ENCODE data around the gene MOB3B. TPM values are rescaled to one million over a fixed set of nuclear protein-coding genes. Genes with fewer than 3 reads are reported as not detected.
A peak's percentile ranks its signal among the peaks of the same experiment; 100 is the strongest.

Gene MOB3B
- total and polyA plus RNA-seq, 2 donors (not counting 1 experiment from before 2014, with no cell fraction given) = under 0.01 to 0.15 TPM

DNA sequence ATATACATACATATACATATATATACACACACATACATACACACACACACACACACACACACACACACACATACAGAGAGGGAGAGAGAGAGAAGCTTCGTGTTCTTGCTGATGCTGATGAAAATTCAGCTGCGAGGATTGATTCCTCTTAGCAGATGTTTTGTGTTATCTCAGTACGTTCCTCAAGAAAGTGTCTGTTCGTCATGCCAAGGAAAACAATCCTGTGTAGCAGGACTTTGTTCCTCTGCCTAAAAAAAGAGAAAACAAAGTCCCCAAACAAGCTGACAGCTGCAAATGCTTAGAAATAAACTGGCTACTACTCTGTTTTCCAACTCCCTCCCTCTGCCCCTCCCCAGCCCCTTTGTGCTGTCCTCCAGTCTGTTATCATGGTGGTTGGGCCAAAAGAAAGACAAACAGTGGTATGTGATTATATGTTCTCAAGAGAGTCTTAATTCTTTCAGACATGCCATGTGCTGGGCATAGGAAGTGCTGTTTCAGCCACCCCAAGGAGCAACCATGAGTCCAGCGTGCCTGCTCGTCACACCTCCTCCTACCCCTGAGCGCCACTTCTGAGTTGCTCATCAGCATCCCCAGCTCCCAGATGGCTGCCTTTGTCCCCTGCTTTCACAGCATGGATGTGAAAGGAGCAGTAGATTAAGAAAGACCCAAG is 161.2 kb downstream of the MOB3B start:
- TF ChIP-seq, protein P1, sequence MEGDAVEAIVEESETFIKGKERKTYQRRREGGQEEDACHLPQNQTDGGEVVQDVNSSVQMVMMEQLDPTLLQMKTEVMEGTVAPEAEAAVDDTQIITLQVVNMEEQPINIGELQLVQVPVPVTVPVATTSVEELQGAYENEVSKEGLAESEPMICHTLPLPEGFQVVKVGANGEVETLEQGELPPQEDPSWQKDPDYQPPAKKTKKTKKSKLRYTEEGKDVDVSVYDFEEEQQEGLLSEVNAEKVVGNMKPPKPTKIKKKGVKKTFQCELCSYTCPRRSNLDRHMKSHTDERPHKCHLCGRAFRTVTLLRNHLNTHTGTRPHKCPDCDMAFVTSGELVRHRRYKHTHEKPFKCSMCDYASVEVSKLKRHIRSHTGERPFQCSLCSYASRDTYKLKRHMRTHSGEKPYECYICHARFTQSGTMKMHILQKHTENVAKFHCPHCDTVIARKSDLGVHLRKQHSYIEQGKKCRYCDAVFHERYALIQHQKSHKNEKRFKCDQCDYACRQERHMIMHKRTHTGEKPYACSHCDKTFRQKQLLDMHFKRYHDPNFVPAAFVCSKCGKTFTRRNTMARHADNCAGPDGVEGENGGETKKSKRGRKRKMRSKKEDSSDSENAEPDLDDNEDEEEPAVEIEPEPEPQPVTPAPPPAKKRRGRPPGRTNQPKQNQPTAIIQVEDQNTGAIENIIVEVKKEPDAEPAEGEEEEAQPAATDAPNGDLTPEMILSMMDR (conservative IDR thresholded peaks at IDR 0.05 in 1 of 2, IDR thresholded peaks at IDR 0.05 in 1 of 2; ENCODE audit: low read depth in 1 of 2, low read length in 2 of 2) = no peak
- TF ChIP-seq EZH2 (IDR thresholded peaks at IDR 0.05; ENCODE audit: low read length, missing control alignments) = no peak
- Histone ChIP-seq H3K27ac (ENCODE audit: insufficient read depth, low read length) (no peak overlapping the region), H3K9me3 (ENCODE audit: control insufficient read depth, insufficient read depth, low read depth, low read length) (no peaks in the 10 kb centered on the region), H3K4me1 (ENCODE audit: control insufficient read depth, extremely low read depth, insufficient read depth, low read length) (no peaks in the 10 kb centered on the region), H3K4me2 (ENCODE audit: extremely low read depth, insufficient read depth, low read length) (no peak overlapping the region), H3K4me3 (replicated peaks in 1 of 4; ENCODE audit: control extremely low read depth in 1 of 4, insufficient read depth in 1 of 4, low read depth in 3 of 4, low read length in 4 of 4) (no peak overlapping the region), H3K79me2 (ENCODE audit: control insufficient read depth, insufficient read depth, low read length) (no peaks in the 10 kb centered on the region), H2AFZ (ENCODE audit: low read length) (no peak overlapping the region), H3K9ac (ENCODE audit: insufficient read depth, low read length) (no peak overlapping the region), H3K27me3 (ENCODE audit: control insufficient read depth, insufficient read depth, low read length) (no peaks in the 10 kb centered on the region), H3K36me3 (ENCODE audit: control insufficient read depth, insufficient read depth, low read length) (no peaks in the 10 kb centered on the region), H4K20me1 (ENCODE audit: control insufficient read depth, extremely low read depth, insufficient read depth, low read length) (no peaks in the 10 kb centered on the region)
- peak in 1 of 2 donors; percentile 77 for DNase-seq (ENCODE audit: low read depth in 2 of 2)

DNA sequence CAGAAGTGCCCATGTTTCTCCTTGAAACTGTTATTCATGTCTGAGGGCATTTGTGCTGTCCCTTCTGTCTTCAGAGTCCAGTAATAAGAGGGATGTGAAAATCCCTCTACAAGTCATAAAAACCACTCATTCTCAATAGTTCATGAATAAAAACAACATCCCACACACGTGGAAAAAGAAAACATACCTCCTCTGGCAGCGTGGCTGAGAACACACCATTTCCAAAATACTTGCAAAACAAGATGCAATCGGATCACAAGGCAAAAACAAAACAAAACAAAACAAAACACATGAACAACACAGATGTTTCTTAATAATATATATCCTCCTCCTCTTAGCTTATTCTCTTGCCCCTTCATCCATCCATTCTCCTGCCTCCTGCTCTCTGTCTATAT is 161.7 kb downstream of the MOB3B start:
- no peak for TF ChIP-seq EZH2 (IDR thresholded peaks at IDR 0.05; ENCODE audit: low read length, missing control alignments)
- TF ChIP-seq, protein P1 (conservative IDR thresholded peaks at IDR 0.05 in 1 of 2, IDR thresholded peaks at IDR 0.05 in 1 of 2; ENCODE audit: low read depth in 1 of 2, low read length in 2 of 2) = no peak
- no peak for DNase-seq (ENCODE audit: low read depth in 2 of 2)
- no peak overlapping the region for H3K4me2 ChIP-seq (ENCODE audit: extremely low read depth, insufficient read depth, low read length)
- H3K79me2 ChIP-seq (ENCODE audit: control insufficient read depth, insufficient read depth, low read length) = no peaks in the 10 kb centered on the region
- no peaks in the 10 kb centered on the region for H3K36me3 ChIP-seq (ENCODE audit: control insufficient read depth, insufficient read depth, low read length)
- no peaks in the 10 kb centered on the region for H3K27me3 ChIP-seq (ENCODE audit: control insufficient read depth, insufficient read depth, low read length)
- H3K27ac ChIP-seq (ENCODE audit: insufficient read depth, low read length) = no peak overlapping the region
- no peak overlapping the region for H3K4me3 ChIP-seq (replicated peaks in 1 of 4; ENCODE audit: control extremely low read depth in 1 of 4, insufficient read depth in 1 of 4, low read depth in 3 of 4, low read length in 4 of 4)
- no peaks in the 10 kb centered on the region for H3K4me1 ChIP-seq (ENCODE audit: control insufficient read depth, extremely low read depth, insufficient read depth, low read length)
- no peaks in the 10 kb centered on the region for H4K20me1 ChIP-seq (ENCODE audit: control insufficient read depth, extremely low read depth, insufficient read depth, low read length)
- no peak overlapping the region for H2AFZ ChIP-seq (ENCODE audit: low read length)
- H3K9me3 ChIP-seq (ENCODE audit: control insufficient read depth, insufficient read depth, low read depth, low read length) = no peaks in the 10 kb centered on the region
- H3K9ac ChIP-seq (ENCODE audit: insufficient read depth, low read length) = no peak overlapping the region

DNA sequence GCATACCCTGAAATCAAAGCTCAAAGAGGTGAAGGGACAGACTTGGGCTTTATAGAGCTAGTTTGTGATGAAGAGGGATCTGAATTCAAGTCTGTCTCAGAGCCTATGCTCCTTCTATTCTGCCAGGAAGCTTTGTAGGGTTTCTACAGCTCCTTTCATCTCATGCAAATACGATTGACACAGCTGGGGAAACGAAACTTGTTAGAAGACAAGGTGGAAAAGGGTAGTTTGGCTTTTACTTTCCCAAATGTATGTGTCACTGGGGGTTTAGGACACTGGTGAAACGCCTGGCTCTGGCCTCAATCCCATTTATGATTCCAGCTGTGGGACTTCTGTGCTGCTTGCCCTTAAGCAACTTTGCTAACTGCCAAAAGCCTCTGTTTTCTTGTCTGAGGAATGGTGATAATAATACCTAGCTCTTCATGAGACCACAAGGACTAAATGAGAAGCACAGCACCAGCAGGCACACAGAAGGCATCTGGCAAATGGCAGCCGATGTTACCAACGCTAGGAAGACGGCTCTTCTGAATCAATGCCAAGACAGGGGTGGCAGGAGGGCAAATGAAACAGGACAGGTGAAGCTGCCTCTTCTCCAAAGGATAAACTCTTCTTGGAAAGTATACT is 162.3 kb downstream of the MOB3B start:
- no peak overlapping the region for H3K27ac ChIP-seq (ENCODE audit: insufficient read depth, low read length)
- H3K36me3 ChIP-seq (ENCODE audit: control insufficient read depth, insufficient read depth, low read length) = no peaks in the 10 kb centered on the region
- no peak overlapping the region for H3K4me3 ChIP-seq (replicated peaks in 1 of 4; ENCODE audit: control extremely low read depth in 1 of 4, insufficient read depth in 1 of 4, low read depth in 3 of 4, low read length in 4 of 4)
- H3K9ac ChIP-seq (ENCODE audit: insufficient read depth, low read length) = no peak overlapping the region
- H3K9me3 ChIP-seq (ENCODE audit: control insufficient read depth, insufficient read depth, low read depth, low read length) = no peaks in the 10 kb centered on the region
- H3K4me2 ChIP-seq (ENCODE audit: extremely low read depth, insufficient read depth, low read length) = no peak overlapping the region
- no peak for DNase-seq (ENCODE audit: low read depth in 2 of 2)
- H2AFZ ChIP-seq (ENCODE audit: low read length) = no peak overlapping the region
- H3K27me3 ChIP-seq (ENCODE audit: control insufficient read depth, insufficient read depth, low read length) = no peaks in the 10 kb centered on the region
- H3K79me2 ChIP-seq (ENCODE audit: control insufficient read depth, insufficient read depth, low read length) = no peaks in the 10 kb centered on the region
- no peak for TF ChIP-seq EZH2 (IDR thresholded peaks at IDR 0.05; ENCODE audit: low read length, missing control alignments)
- TF ChIP-seq, protein P1 (conservative IDR thresholded peaks at IDR 0.05 in 1 of 2, IDR thresholded peaks at IDR 0.05 in 1 of 2; ENCODE audit: low read depth in 1 of 2, low read length in 2 of 2) = no peak
- no peaks in the 10 kb centered on the region for H4K20me1 ChIP-seq (ENCODE audit: control insufficient read depth, extremely low read depth, insufficient read depth, low read length)
- H3K4me1 ChIP-seq (ENCODE audit: control insufficient read depth, extremely low read depth, insufficient read depth, low read length) = no peaks in the 10 kb centered on the region
